ENCODE results near the gene MTCP1.
A peak's percentile ranks its signal among the peaks of the same experiment; 100 is the strongest.

Gene MTCP1

GRCh38 chrX:155053656-155054055 lies 17.3 kb downstream of the MTCP1 start:
- no peak for DNase-seq (ENCODE audit: low read depth)

- no peak for DNase-seq (ENCODE audit: low read depth)
Measured at GRCh38 chrX:155052738-155053498, 18.0 kb downstream of the MTCP1 start.

- DNase-seq (ENCODE audit: low read depth), result peak; percentile 38
Measured at GRCh38 chrX:155048977-155049619, 21.8 kb downstream of the MTCP1 start.

GRCh38 chrX:155046811-155047528 lies 24.0 kb downstream of the MTCP1 start:
- no peak for DNase-seq (ENCODE audit: low read depth)

- no peak for DNase-seq (ENCODE audit: low read depth)
Measured at GRCh38 chrX:155046129-155046810, 24.7 kb downstream of the MTCP1 start.

- no peak for DNase-seq (ENCODE audit: low read depth)
Measured at GRCh38 chrX:155035688-155036087, 35.2 kb downstream of the MTCP1 start.

GRCh38 chrX:155031657-155032056 lies 39.3 kb downstream of the MTCP1 start:
- no peak for DNase-seq (ENCODE audit: low read depth)

GRCh38 chrX:155028877-155029291 lies 42.1 kb downstream of the MTCP1 start:
- DNase-seq (ENCODE audit: low read depth), result no peak

- DNase-seq (ENCODE audit: low read depth), result no peak
Measured at GRCh38 chrX:155028129-155028528, 42.8 kb downstream of the MTCP1 start.

GRCh38 chrX:155027509-155028066 lies 43.3 kb downstream of the MTCP1 start:
- DNase-seq (ENCODE audit: low read depth), result peak; percentile 62

GRCh38 chrX:155026727-155027508 lies 44.0 kb downstream of the MTCP1 start, which contains the start of gene FUNDC2:
TSS of gene FUNDC2 (plus strand) at chrX:155026844. CDS start at chrX:155026939, 95 bp downstream.
- DNase-seq (ENCODE audit: low read depth), result peak; percentile 86

GRCh38 chrX:155026420-155026726 lies 44.6 kb downstream of the MTCP1 start:
- no peak for DNase-seq (ENCODE audit: low read depth)

- DNase-seq (ENCODE audit: low read depth), result no peak
Measured at GRCh38 chrX:155023907-155024833, 46.8 kb downstream of the MTCP1 start.

GRCh38 chrX:155022585-155022984 lies 48.4 kb downstream of the MTCP1 start, which contains the start of gene F8:
TSS of gene F8 (minus strand) at chrX:155022723. CDS start at chrX:155022552, 171 bp downstream.
- no peak for DNase-seq (ENCODE audit: low read depth)

GRCh38 chrX:155020591-155020990 lies 50.3 kb downstream of the MTCP1 start:
- no peak for DNase-seq (ENCODE audit: low read depth)
